OCI-LY1 (cell line): ENCODE measurements around the gene AFDN.
"Not testable (repeated sequence)": the region's sequence is repeated elsewhere in the genome, so short reads cannot be mapped to it uniquely, and the experiment has no call there.

Source experiments
- H2AFZ ChIP-seq: fragments of 200-600 bp; sonication (generic), shearing (Covaris generic); 2 replicates; pipeline ENCODE4 v1.6.0; 2014; ENCODE audit warnings: antibody characterized with exemption, mild to moderate bottlenecking, low read length
- H3F3A ChIP-seq: fragments of 200-600 bp; sonication (generic), shearing (Covaris generic); 2 replicates; pipeline ENCODE4 v1.6.0; 2014; ENCODE audit warnings: mild to moderate bottlenecking, antibody characterized with exemption, low read length, moderate library complexity; ENCODE audit not compliant: insufficient read depth
- H3K27ac ChIP-seq: fragments of 200-600 bp; sonication (generic); 2 replicates; pipeline ENCODE4 v1.5.1; 2014; ENCODE audit warnings: low read length, mixed run types, mild to moderate bottlenecking, low read depth; ENCODE audit not compliant: poor library complexity, severe bottlenecking
- H3K27me3 ChIP-seq: fragments of 200-600 bp; sonication (generic); 2 replicates; pipeline ENCODE4 v1.6.0; 2014; ENCODE audit warnings: antibody characterized with exemption, mild to moderate bottlenecking, low read length, moderate library complexity; ENCODE audit not compliant: insufficient read depth
- H3K36me3 ChIP-seq: fragments of 200-600 bp; sonication (generic); 2 replicates; pipeline ENCODE4 v1.6.1; 2014; ENCODE audit warnings: mild to moderate bottlenecking, antibody characterized with exemption, low read length, moderate library complexity, mixed read lengths; ENCODE audit not compliant: insufficient read depth
- H3K4me1 ChIP-seq: fragments of 200-600 bp; sonication (generic); 2 replicates; pipeline ENCODE4 v1.5.1; 2014; ENCODE audit warnings: mild to moderate bottlenecking, low read length, moderate library complexity; ENCODE audit not compliant: insufficient read depth, severe bottlenecking
- H3K4me2 ChIP-seq: fragments of 200-600 bp; sonication (generic), shearing (Covaris generic); 2 replicates; pipeline ENCODE4 v1.6.1; 2014; ENCODE audit warnings: low read length
- H3K4me3 ChIP-seq: fragments of 200-600 bp; sonication (generic); 2 replicates; pipeline ENCODE4 v1.5.1; 2014; ENCODE audit warnings: low read length, low read depth, mild to moderate bottlenecking, mixed read lengths; ENCODE audit not compliant: poor library complexity, severe bottlenecking
- H3K79me2 ChIP-seq: fragments of 200-600 bp; shearing (Covaris generic); 2 replicates; pipeline ENCODE4 v1.6.1; 2016; ENCODE audit warnings: mixed run types, low read length, mixed read lengths; ENCODE audit not compliant: insufficient read depth
- H3K9ac ChIP-seq: fragments of 200-600 bp; sonication (generic), shearing (Covaris generic); 2 replicates; pipeline ENCODE4 v1.6.1; 2014; ENCODE audit warnings: mild to moderate bottlenecking, low read length, mixed read lengths
- H3K9me2 ChIP-seq: fragments of 200-600 bp; sonication (generic), shearing (Covaris generic); 2 replicates; pipeline ENCODE4 v1.6.1; 2014; ENCODE audit warnings: low read depth, mild to moderate bottlenecking, low read length, mixed read lengths
- H3K9me3 ChIP-seq: fragments of 200-600 bp; shearing (Covaris generic); 2 replicates; pipeline ENCODE4 v1.6.1; 2014; ENCODE audit warnings: low read length, mixed read lengths
- H4K20me1 ChIP-seq: fragments of 200-600 bp; sonication (generic), shearing (Covaris generic); 2 replicates; pipeline ENCODE4 v1.6.0; 2016; ENCODE audit warnings: mild to moderate bottlenecking, low read length; ENCODE audit not compliant: insufficient read depth
- EZH2 ChIP-seq: fragments of 200-600 bp; sonication (generic), shearing (Covaris generic); IDR thresholded peaks from 2 replicates; pipeline ENCODE4 v1.8.0; 2017; ENCODE audit warnings: borderline replicate concordance, mixed run types, mild to moderate bottlenecking, antibody characterized with exemption, low read length, moderate library complexity, mixed read lengths
- TF ChIP-seq, protein P1 (sequence below): fragments of 200-600 bp; sonication (generic), shearing (Covaris generic); IDR thresholded peaks from 2 replicates; pipeline ENCODE4 v1.5.1; 2017; ENCODE audit warnings: mild to moderate bottlenecking, antibody characterized with exemption, low read length, moderate library complexity, mixed read lengths

The AFDN gene

DNA sequence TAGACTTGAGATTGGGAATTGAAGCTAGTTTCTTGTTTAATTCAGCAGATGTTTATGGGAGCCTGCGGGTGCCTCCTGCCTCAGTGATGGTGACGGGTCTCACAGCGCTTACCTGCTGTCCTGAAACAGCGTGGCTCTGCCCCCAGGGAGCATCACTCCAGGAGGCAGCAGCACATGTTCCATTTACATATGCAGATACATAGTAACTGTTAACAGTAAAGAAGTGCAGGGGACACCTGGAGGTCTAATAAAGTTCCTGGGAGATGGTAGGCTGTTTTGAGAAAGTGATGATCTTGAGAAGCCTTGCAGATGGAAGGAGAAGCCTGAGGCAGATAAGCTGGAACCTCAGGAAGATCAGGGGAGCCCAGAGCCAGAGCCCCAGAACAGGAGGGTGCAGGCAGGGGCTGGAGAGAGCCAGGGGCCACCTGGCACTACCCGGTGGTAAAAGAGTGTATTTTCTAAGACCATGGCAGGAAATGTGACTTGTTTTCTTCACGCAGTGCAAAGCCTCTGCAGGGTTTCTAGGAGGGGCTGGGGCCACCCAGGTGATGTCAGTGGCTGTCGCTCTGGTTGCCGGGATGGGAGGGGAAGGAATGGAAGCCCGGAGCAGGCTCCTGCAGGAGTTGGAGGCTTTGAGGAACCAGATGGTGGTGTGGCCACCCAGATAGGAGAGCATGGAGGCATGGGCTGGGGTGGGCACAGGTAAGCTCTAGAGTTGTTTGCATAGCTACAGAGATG lies 146.6 kb downstream of the AFDN start:
- no peaks in the 10 kb centered on the region for H3K4me1 ChIP-seq
- H3K4me3 ChIP-seq: no peak overlapping the region
- no peaks in the 10 kb centered on the region for H4K20me1 ChIP-seq
- H3K9me2 ChIP-seq: no peaks in the 10 kb centered on the region
- no peak overlapping the region for H2AFZ ChIP-seq
- H3K79me2 ChIP-seq: no peaks in the 10 kb centered on the region
- no peak for TF ChIP-seq EZH2
- TF ChIP-seq, protein P1, sequence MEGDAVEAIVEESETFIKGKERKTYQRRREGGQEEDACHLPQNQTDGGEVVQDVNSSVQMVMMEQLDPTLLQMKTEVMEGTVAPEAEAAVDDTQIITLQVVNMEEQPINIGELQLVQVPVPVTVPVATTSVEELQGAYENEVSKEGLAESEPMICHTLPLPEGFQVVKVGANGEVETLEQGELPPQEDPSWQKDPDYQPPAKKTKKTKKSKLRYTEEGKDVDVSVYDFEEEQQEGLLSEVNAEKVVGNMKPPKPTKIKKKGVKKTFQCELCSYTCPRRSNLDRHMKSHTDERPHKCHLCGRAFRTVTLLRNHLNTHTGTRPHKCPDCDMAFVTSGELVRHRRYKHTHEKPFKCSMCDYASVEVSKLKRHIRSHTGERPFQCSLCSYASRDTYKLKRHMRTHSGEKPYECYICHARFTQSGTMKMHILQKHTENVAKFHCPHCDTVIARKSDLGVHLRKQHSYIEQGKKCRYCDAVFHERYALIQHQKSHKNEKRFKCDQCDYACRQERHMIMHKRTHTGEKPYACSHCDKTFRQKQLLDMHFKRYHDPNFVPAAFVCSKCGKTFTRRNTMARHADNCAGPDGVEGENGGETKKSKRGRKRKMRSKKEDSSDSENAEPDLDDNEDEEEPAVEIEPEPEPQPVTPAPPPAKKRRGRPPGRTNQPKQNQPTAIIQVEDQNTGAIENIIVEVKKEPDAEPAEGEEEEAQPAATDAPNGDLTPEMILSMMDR: no peak
- H3K9ac ChIP-seq: no peak overlapping the region
- H3F3A ChIP-seq: no peaks in the 10 kb centered on the region
- no peaks in the 10 kb centered on the region for H3K36me3 ChIP-seq
- no peaks in the 10 kb centered on the region for H3K9me3 ChIP-seq
- H3K27me3 ChIP-seq: no peaks in the 10 kb centered on the region
- H3K4me2 ChIP-seq: no peak overlapping the region
- H3K27ac ChIP-seq: no peak overlapping the region

DNA sequence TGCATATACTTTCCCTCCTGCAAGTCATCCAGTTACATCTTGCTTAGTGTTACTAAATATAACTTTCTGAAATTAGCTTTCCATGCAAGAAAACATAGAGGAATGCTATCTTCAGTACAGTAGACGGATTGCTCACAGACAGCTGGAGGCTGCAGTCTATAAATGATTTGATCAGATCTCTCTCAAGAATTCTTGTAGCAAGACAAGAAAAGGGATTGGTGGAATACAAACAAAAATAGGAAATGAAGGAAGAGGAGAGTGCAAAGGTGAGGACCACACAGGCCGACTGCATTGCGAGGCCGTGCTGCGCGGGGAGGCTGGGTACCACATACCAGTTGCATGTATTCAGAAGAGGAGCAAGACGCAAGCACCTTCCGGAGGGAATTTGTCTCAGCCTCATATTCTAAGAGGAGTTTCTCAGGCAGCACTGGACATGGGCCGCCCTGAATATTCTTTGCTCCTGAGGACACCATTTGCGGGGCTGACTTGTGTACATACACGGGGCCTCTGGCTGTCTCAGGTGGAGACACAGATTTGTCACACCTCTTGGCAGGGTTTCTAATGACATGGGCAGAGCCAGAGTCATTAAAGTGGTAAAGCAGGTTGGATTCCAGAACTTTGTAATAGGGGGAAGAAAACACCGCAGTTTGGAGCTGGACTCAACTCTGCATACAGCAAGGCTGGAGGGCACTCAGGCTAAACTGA lies 148.1 kb downstream of the AFDN start:
- Histone ChIP-seq H3K27ac (no peak overlapping the region), H3K9me3 (no peaks in the 10 kb centered on the region), H3K4me2 (no peak overlapping the region), H3K4me3 (no peak overlapping the region), H2AFZ (no peak overlapping the region), H3K9ac (no peak overlapping the region), H3K9me2 (no peaks in the 10 kb centered on the region), H4K20me1 (no peaks in the 10 kb centered on the region), H3K27me3 (no peaks in the 10 kb centered on the region), H3K36me3 (no peaks in the 10 kb centered on the region), H3K79me2 (no peaks in the 10 kb centered on the region), H3F3A (no peaks in the 10 kb centered on the region), H3K4me1 (no peaks in the 10 kb centered on the region)
- TF ChIP-seq, protein P1: no peak
- TF ChIP-seq EZH2: no peak

DNA sequence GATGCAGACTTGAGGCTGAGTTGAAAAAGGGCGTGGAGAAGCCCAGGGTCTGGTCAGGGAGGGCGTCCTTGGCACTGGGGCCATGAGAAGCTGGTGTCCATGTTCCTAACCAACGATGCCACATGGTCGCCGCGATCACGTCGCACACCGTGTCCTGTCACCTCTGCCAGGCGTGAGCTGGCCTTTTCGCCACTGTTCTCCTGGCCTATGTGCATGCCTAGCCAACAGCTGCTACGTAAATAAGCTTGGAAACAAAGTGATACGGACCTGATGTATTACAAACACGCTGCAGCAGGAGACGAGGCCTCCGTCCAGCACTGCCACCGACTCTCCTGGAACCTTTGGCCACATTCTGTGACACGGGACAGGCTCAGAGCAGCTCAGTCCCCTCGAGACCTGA lies 148.7 kb downstream of the AFDN start:
- H3K27me3 ChIP-seq: no peaks in the 10 kb centered on the region
- H3K9me3 ChIP-seq: no peaks in the 10 kb centered on the region
- TF ChIP-seq EZH2: no peak
- TF ChIP-seq, protein P1: no peak
- H3K4me1 ChIP-seq: no peaks in the 10 kb centered on the region
- no peak overlapping the region for H3K27ac ChIP-seq
- H3F3A ChIP-seq: no peaks in the 10 kb centered on the region
- H2AFZ ChIP-seq: no peak overlapping the region
- H3K4me3 ChIP-seq: no peak overlapping the region
- H3K4me2 ChIP-seq: no peak overlapping the region
- H3K9me2 ChIP-seq: no peaks in the 10 kb centered on the region
- H3K36me3 ChIP-seq: no peaks in the 10 kb centered on the region
- H4K20me1 ChIP-seq: no peaks in the 10 kb centered on the region
- no peak overlapping the region for H3K9ac ChIP-seq
- no peaks in the 10 kb centered on the region for H3K79me2 ChIP-seq

DNA sequence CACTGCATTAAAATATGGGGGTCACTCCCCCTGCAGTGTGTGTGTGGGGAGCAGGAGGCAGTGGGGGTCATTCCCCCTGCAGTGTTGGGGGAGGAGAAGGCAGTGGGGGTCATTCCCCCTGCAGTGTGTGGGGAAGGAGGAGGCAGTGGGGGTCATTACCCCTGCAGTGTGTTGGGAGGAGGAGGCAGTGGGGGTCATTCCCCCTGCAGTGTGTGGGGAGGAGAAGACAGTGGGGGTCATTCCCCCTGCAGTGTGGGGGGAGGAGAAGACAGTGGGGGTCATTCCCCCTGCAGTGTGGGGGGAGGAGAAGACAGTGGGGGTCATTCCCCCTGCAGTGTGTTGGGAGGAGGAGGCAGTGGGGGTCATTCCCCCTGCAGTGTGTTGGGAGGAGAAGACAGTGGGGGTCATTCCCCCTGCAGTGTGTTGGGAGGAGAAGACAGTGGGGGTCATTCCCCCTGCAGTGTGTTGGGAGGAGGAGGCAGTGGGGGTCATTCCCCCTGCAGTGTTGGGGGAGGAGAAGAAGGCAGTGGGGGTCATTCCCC lies 149.5 kb downstream of the AFDN start:
- H3K4me1 ChIP-seq, H3K9ac ChIP-seq, H4K20me1 ChIP-seq, H3K36me3 ChIP-seq, H3K27me3 ChIP-seq, H3K27ac ChIP-seq, H3K79me2 ChIP-seq, H3K4me2 ChIP-seq, H3F3A ChIP-seq, H3K9me3 ChIP-seq, H3K9me2 ChIP-seq, H3K4me3 ChIP-seq, H2AFZ ChIP-seq: not testable (repeated sequence)
